Karpas-422 (cell line): Measurements from ENCODE around the gene AKT3. TPM values are rescaled to one million over a fixed set of nuclear protein-coding genes. Genes with fewer than 3 reads are reported as not detected.

ENCODE experiments used
- DNase-seq: peaks from one replicate; pipeline ENCODE4 v3.0.0-alpha.2; 2015
- H2AFZ ChIP-seq: fragments of 200-600 bp; sonication (generic); 2 replicates; pipeline ENCODE4 v1.6.1; 2014; ENCODE audit warnings: antibody characterized with exemption, low read length, mixed read lengths
- H3K27ac ChIP-seq: fragments of 200-600 bp; sonication (generic); 2 replicates; pipeline ENCODE4 v1.5.1; 2014; ENCODE audit warnings: mild to moderate bottlenecking, low read length, moderate library complexity
- H3K27me3 ChIP-seq: fragments of 200-600 bp; sonication (generic); 2 replicates; pipeline ENCODE4 v1.6.1; 2014; ENCODE audit warnings: low read length, mixed read lengths
- H3K36me3 ChIP-seq: fragments of 200-600 bp; sonication (generic); 2 replicates; pipeline ENCODE4 v1.6.1; 2014; ENCODE audit warnings: low read length, mixed read lengths; ENCODE audit not compliant: insufficient read depth
- H3K4me1 ChIP-seq: fragments of 200-600 bp; sonication (generic); 2 replicates; pipeline ENCODE4 v1.6.1; 2014; ENCODE audit warnings: mild to moderate bottlenecking, low read length, mixed read lengths
- H3K4me2 ChIP-seq: fragments of 200-600 bp; sonication (generic); 2 replicates; pipeline ENCODE4 v1.6.1; 2014; ENCODE audit warnings: low read length, low read depth, mild to moderate bottlenecking; ENCODE audit not compliant: poor library complexity, severe bottlenecking
- H3K4me3 ChIP-seq: fragments of 200-600 bp; sonication (generic); 2 replicates; pipeline ENCODE4 v1.5.1; 2014; ENCODE audit warnings: mild to moderate bottlenecking, antibody characterized with exemption, low read length, mixed read lengths
- H3K79me2 ChIP-seq: fragments of 200-600 bp; sonication (generic); 2 replicates; pipeline ENCODE4 v1.6.1; 2014; ENCODE audit warnings: mild to moderate bottlenecking, low read length, mixed read lengths
- H3K9ac ChIP-seq: fragments of 200-600 bp; sonication (generic); 2 replicates; pipeline ENCODE4 v1.6.0; 2014; ENCODE audit warnings: low read length
- H3K9me2 ChIP-seq: fragments of 200-600 bp; sonication (generic), shearing (Covaris generic); replicated peaks from 2 replicates; pipeline ENCODE4 v1.6.0; 2014; ENCODE audit warnings: mild to moderate bottlenecking, low read length, moderate library complexity; ENCODE audit not compliant: insufficient read depth
- H3K9me3 ChIP-seq: fragments of 300-700, 200-600 bp; sonication (generic); 2 replicates; pipeline ENCODE4 v1.6.1; 2014; ENCODE audit warnings: low read length, mixed read lengths
- H4K20me1 ChIP-seq: fragments of 200-600 bp; sonication (generic); 2 replicates; pipeline ENCODE4 v1.6.1; 2014; ENCODE audit warnings: mild to moderate bottlenecking, antibody characterized with exemption, low read length, low read depth; ENCODE audit not compliant: insufficient read depth
- total RNA-seq: library from RNA; depleted of rRNA; stranded (reverse); fragments of >200 nt; shearing (Covaris generic); gene quantifications from 2 replicates; pipeline ENCODE4 v1.2.3, GENCODE V29; 2014; ENCODE audit warnings: low replicate concordance

Gene AKT3
- total RNA-seq, 1 experiment from 2014 or later: 0.11 TPM

GRCh38 chr1:243731974-243732625 lies 117.9 kb downstream of the AKT3 start:
- DNase-seq: no peak
- no peak overlapping the region for H3K4me2 ChIP-seq

GRCh38 chr1:243731301-243731891 lies 118.6 kb downstream of the AKT3 start:
- Histone ChIP-seq H3K9me2 (no peaks in the 10 kb centered on the region), H3K27me3 (no peaks in the 10 kb centered on the region), H3K9ac (no peak overlapping the region), H3K79me2 (no peaks in the 10 kb centered on the region), H2AFZ (no peak overlapping the region), H3K36me3 (no peaks in the 10 kb centered on the region), H3K27ac (no peak overlapping the region), H3K9me3 (peaks cover 4% of the 10 kb centered on the region; the same call in 1 of the 2 replicates), H3K4me1 (no peaks in the 10 kb centered on the region), H3K4me2 (no peak overlapping the region), H4K20me1 (no peaks in the 10 kb centered on the region), H3K4me3 (no peak overlapping the region)
- no peak for DNase-seq

More at GRCh38 chr1:243731974-243732625, 117.9 kb downstream of the AKT3 start:
- H3K36me3 ChIP-seq: no peaks in the 10 kb centered on the region
- H4K20me1 ChIP-seq: no peaks in the 10 kb centered on the region
- no peak overlapping the region for H2AFZ ChIP-seq
- H3K9me2 ChIP-seq: no peaks in the 10 kb centered on the region
- peaks cover 4% of the 10 kb centered on the region; the same call in 1 of the 2 replicates for H3K9me3 ChIP-seq
- no peaks in the 10 kb centered on the region for H3K79me2 ChIP-seq
- no peak overlapping the region for H3K9ac ChIP-seq
- no peaks in the 10 kb centered on the region for H3K4me1 ChIP-seq
- no peaks in the 10 kb centered on the region for H3K27me3 ChIP-seq
- no peak overlapping the region for H3K4me3 ChIP-seq
- H3K27ac ChIP-seq: no peak overlapping the region

GRCh38 chr1:243730487-243731150 lies 119.4 kb downstream of the AKT3 start:
- H3K9me3 ChIP-seq: peaks cover 4% of the 10 kb centered on the region; the same call in 1 of the 2 replicates
- H3K27me3 ChIP-seq: no peaks in the 10 kb centered on the region
- H3K4me3 ChIP-seq: no peak overlapping the region
- no peaks in the 10 kb centered on the region for H3K36me3 ChIP-seq
- H3K9me2 ChIP-seq: no peaks in the 10 kb centered on the region
- no peak overlapping the region for H3K9ac ChIP-seq
- no peaks in the 10 kb centered on the region for H3K79me2 ChIP-seq
- H3K4me1 ChIP-seq: no peaks in the 10 kb centered on the region
- no peak overlapping the region for H2AFZ ChIP-seq
- no peak overlapping the region for H3K27ac ChIP-seq
- no peak for DNase-seq
- H4K20me1 ChIP-seq: no peaks in the 10 kb centered on the region
- H3K4me2 ChIP-seq: no peak overlapping the region

GRCh38 chr1:243729956-243730355 lies 120.1 kb downstream of the AKT3 start:
- no peak overlapping the region for H2AFZ ChIP-seq
- DNase-seq: no peak
- H3K9ac ChIP-seq: no peak overlapping the region
- H3K4me3 ChIP-seq: no peak overlapping the region
- H3K27ac ChIP-seq: no peak overlapping the region
- no peak overlapping the region for H3K4me2 ChIP-seq
- peaks cover 4% of the 10 kb centered on the region; the same call in 1 of the 2 replicates for H3K9me3 ChIP-seq
- H3K27me3 ChIP-seq: no peaks in the 10 kb centered on the region
- H3K36me3 ChIP-seq: no peaks in the 10 kb centered on the region
- no peaks in the 10 kb centered on the region for H3K4me1 ChIP-seq
- no peaks in the 10 kb centered on the region for H3K9me2 ChIP-seq
- H3K79me2 ChIP-seq: no peaks in the 10 kb centered on the region
- H4K20me1 ChIP-seq: no peaks in the 10 kb centered on the region

GRCh38 chr1:243727503-243728203 lies 122.4 kb downstream of the AKT3 start:
- Histone ChIP-seq H3K4me2 (no peak overlapping the region), H3K9me2 (no peaks in the 10 kb centered on the region), H3K4me1 (no peaks in the 10 kb centered on the region), H3K9me3 (peaks cover 4% of the 10 kb centered on the region; the same call in 1 of the 2 replicates), H3K4me3 (no peak overlapping the region), H3K36me3 (no peaks in the 10 kb centered on the region), H2AFZ (no peak overlapping the region), H3K9ac (no peak overlapping the region), H3K27me3 (no peaks in the 10 kb centered on the region), H3K27ac (no peak overlapping the region), H3K79me2 (no peaks in the 10 kb centered on the region), H4K20me1 (no peaks in the 10 kb centered on the region)
- peak; percentile 63 for DNase-seq

- Histone ChIP-seq H3K9me2 (no peaks in the 10 kb centered on the region), H3K9ac (no peak overlapping the region), H3K27ac (no peak overlapping the region), H3K9me3 (peaks cover 4% of the 10 kb centered on the region; the same call in 1 of the 2 replicates), H3K36me3 (no peaks in the 10 kb centered on the region), H3K4me3 (no peak overlapping the region), H3K27me3 (no peaks in the 10 kb centered on the region), H2AFZ (no peak overlapping the region), H3K4me2 (no peak overlapping the region), H3K79me2 (no peaks in the 10 kb centered on the region), H3K4me1 (no peaks in the 10 kb centered on the region), H4K20me1 (no peaks in the 10 kb centered on the region)
- no peak for DNase-seq
Observed at GRCh38 chr1:243726806-243727502, 123.1 kb downstream of the AKT3 start.

GRCh38 chr1:243725846-243726245 lies 124.2 kb downstream of the AKT3 start:
- no peak overlapping the region for H2AFZ ChIP-seq
- no peak overlapping the region for H3K27ac ChIP-seq
- H3K4me1 ChIP-seq: no peaks in the 10 kb centered on the region
- no peaks in the 10 kb centered on the region for H3K27me3 ChIP-seq
- no peaks in the 10 kb centered on the region for H3K9me2 ChIP-seq
- no peak overlapping the region for H3K4me3 ChIP-seq
- no peak overlapping the region for H3K9ac ChIP-seq
- H3K4me2 ChIP-seq: no peak overlapping the region
- no peaks in the 10 kb centered on the region for H4K20me1 ChIP-seq
- DNase-seq: no peak
- no peaks in the 10 kb centered on the region for H3K79me2 ChIP-seq
- H3K9me3 ChIP-seq: peaks cover 4% of the 10 kb centered on the region; the same call in 1 of the 2 replicates
- H3K36me3 ChIP-seq: no peaks in the 10 kb centered on the region
